Colon (tissue), 2 donors: ENCODE results near the gene MBD6.

ENCODE experiments used
- FAIRE-seq: peaks from 2 replicates; lab custom pipeline; 2012; peaks lifted over from hg19 to GRCh38; lab: Jason Lieb, UNC
- donor health status: control.
- donor health status: control.

The MBD6 gene

GRCh38 chr12:57522011-57522886, at the start of gene MBD6:
Gene MBD6, plus strand, starts transcription at chr12:57522824. Its CDS starts 1,480 bp downstream, at chr12:57524304.
- no peak for FAIRE-seq

DNA sequence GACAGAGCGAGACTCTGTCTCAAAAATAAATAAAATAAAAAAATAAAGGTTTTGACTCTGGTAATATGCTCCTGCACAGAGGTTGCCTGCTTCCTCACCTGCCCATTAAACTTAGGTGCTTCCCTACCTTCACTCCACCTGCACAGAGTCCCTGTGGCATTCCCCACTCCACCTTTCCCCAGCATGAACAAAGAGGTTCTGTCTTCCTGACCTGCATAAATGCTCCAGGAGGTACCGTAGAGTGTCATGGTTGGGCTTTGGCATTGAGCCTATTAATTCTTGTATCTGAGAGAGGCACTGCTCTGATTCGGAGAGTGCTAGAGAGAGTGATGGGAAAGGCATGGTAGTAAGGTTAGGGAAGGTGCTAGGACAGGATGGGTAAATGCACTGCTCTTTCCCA, 49.2 kb upstream of the MBD6 start:
- no peak for FAIRE-seq

DNA sequence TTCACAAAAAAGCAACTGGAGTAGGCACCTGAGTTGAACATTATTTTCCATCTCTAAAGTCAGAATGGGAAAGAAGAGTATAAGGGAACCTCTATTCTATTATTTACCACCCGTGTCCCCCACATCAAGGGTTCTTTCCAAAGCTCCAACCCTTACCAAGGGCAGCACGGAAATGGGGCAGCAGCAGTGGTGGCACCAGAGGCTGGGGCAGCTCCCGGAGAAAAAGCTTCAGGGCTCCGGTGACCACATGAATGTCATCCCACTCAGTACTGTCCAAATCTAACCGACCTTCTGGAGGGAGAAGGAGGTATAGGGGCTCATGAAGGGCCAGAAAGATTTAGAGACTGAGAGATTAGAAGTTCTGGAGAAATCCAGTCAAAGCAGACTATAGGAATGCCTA, 48.7 kb upstream of the MBD6 start:
- FAIRE-seq: no peak

DNA sequence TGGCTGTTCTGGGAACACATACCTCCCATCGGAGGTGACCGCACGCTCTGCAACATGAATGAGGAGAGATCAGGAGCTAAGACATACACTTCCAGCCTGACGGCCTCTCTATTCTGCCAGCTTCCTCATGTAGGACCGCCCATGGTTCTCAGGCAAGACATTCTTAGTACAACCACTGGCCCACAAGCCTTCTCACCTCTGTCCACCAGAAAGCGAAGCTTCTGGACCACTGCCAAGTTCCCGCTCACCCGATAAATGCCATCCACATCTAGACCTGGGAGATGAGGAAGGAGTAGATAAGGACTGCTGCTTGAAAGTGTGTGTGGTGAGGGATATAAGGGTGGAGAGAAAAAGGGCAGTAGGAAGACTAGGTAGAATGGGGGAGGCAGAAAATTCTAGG, 48.2 kb upstream of the MBD6 start:
- no peak for FAIRE-seq

DNA sequence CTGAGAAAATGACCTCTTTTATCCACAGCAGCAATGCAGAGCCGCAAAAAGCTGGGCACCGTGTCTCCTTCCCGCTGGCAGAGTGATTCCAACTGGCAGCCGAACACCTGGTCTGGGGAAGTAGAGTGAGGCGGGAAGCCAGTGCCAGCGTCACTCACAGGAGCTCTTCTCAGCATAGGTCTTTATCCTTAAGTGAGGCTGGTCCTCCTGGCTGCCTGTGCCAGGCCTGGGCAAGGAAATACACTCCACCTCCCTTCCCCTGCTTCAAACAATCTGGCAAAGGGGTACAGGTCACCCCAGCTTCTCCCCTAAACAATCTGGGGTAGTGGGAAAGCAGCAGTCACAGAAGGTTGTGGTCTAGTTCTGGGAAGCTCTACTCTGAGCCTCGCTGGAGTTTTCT, 47.8 kb upstream of the MBD6 start:
- no peak for FAIRE-seq

- FAIRE-seq: no peak
These were observed 47.1 kb upstream of the MBD6 start for GRCh38 chr12:57475271-57476161.

GRCh38 chr12:57476162-57476992, 46.2 kb upstream of the MBD6 start:
- FAIRE-seq: no peak

DNA sequence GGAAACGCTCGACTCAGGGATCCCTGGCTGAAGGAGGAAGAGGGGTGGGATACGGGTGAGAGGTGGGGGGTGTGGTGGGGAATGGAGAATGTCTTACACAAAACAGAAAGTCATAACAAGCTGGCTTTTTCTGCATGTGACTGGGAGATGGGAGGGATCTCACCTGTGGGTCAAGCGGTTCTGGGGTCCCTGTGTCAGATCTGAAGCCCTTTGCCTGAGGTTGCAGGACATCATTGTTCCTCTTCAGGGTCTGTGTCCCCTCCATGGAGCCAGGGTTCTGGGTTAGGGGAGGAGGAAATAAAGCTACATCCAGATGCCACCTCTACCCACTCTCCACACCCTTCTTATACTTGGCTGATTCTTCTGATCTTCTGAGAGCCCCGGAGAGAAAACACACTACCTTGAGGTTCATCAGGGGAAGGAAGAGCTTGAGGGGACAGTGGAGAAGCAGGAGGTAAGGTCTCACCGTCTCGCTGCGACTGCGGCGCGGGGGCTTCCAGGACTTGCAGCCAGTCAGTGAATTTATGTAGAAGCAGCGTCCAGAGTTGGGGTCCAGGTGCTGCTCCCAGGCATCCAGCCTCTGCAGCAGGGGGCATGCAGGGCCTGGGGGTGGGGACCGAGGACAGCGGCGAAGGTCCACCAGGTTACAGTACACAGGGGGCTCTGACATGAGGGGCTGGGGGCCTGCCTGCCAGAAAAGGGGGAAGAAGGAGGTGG, 45.5 kb upstream of the MBD6 start:
- no peak for FAIRE-seq

- FAIRE-seq: no peak
These were observed 44.6 kb upstream of the MBD6 start for GRCh38 chr12:57477710-57478681.

DNA sequence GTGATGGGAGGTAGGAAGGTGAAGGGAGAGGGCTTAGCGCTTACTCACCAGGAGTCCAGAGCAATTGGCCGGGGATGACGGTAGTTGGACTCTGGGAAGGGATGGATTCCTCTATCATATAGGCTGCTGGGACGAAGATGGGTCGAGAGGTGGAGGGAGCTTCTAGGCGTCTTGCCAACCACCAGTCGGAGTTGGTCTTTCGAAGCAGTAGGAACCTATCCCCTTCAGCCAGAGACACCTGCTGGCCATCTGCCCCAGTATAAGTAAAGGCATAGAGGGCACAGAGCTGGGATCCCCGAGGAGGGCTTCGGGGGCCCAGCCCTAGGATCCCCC, 43.6 kb upstream of the MBD6 start:
- FAIRE-seq: no peak

DNA sequence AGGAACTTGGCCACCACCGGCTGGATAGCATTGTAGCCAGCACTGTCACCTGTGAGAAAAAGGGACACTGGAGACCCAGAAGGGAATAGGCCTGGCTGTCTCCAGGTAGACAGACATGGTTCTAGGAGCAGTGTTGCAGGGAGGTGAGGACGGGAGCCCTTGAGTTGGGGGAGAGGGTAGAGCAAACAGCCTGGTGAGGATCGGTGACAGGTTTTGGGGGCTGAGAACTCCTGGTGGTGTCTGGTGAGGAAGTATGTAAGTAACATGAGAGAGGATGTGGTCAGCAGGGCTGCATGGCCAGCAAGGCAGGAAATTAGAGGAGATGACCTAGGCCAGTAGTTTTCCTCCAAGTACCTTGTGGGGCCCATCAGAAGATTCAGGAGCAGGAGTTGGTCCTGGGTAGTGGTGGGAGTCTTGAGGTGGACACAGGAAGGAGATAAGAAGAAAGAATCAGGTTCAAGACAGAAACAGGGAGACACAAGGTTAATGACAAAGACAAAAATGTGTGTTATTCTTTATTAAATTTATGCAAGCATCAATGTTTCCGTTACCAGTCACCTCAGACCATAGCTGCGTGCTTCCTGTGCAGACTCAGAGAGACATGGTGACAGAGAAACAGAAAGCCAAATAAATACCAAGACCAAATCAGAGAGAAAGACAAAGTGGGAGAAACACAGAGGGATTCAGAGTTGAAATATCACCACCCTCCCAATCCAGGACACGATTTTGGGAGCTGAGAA, 43.1 kb upstream of the MBD6 start, which contains the start of gene ARHGAP9:
ARHGAP9 (minus strand) TSS at position 491 of the 740 bp plus-strand sequence; CDS start at position 31, 460 bp downstream.
- FAIRE-seq: no peak

- FAIRE-seq: no peak
These were observed 41.0 kb upstream of the MBD6 start for GRCh38 chr12:57481671-57482070.

- FAIRE-seq: no peak
These were observed 39.2 kb upstream of the MBD6 start for GRCh38 chr12:57483466-57483865.

DNA sequence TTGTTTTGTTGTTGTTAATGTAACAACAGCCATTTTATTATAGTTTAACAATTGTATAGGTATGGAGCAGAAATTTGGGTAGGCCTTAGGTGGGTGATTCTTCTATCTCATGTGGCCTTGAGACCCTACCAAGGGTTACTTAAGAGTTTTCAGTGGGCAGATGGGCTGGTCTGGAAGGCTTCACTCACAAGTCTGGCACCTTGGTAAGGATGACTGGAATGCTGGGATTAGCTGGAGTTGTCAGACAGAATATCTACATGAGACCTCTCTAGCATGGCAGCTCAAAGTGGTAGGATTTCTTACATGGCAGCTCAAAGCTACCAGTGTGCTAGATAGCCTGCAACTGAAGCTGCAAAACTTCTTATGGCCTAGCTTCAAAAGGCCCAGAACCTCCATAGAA, 36.9 kb upstream of the MBD6 start:
- FAIRE-seq: no peak

GRCh38 chr12:57487055-57487596, 35.5 kb upstream of the MBD6 start:
- FAIRE-seq: no peak

- FAIRE-seq: no peak
These were observed 34.8 kb upstream of the MBD6 start, which contains the start of gene MARS1 for GRCh38 chr12:57487597-57488401. Gene MARS1, plus strand, starts transcription at chr12:57488068. Its CDS starts 23 bp downstream, at chr12:57488091.

- no peak for FAIRE-seq
These were observed 34.0 kb upstream of the MBD6 start for GRCh38 chr12:57488402-57489156.
